COLO668 (cell line): ENCODE measurements around the gene FABP3.

ENCODE experiments used
- DNase-seq: peaks from one replicate; lab custom pipeline; 2025; ENCODE audit not compliant: unreplicated experiment; lab: John Stamatoyannopoulos, UW

Gene FABP3

GRCh38 chr1:31373056-31373896, at the start of gene FABP3:
Gene FABP3 (minus strand): TSS chr1:31373076. CDS start chr1:31373014, 62 bp downstream.
- no peak for DNase-seq

- peak; percentile 59 for DNase-seq
Measured at GRCh38 chr1:31421371-31422040, 48.6 kb upstream of the FABP3 start.

GRCh38 chr1:31420716-31421115, 47.8 kb upstream of the FABP3 start:
- DNase-seq, result no peak

- DNase-seq, result no peak
Measured at GRCh38 chr1:31418626-31419323, 45.9 kb upstream of the FABP3 start.

- no peak for DNase-seq
Measured at GRCh38 chr1:31417148-31417547, 44.3 kb upstream of the FABP3 start.

- no peak for DNase-seq
Measured at GRCh38 chr1:31416101-31416736, 43.3 kb upstream of the FABP3 start.

- no peak for DNase-seq
Measured at GRCh38 chr1:31415658-31416057, 42.8 kb upstream of the FABP3 start.

- no peak for DNase-seq
Measured at GRCh38 chr1:31414980-31415370, 42.1 kb upstream of the FABP3 start.

- peak; percentile 89 for DNase-seq
Measured at GRCh38 chr1:31413405-31414001, 40.6 kb upstream of the FABP3 start.

- peak; percentile 96 for DNase-seq
Measured at GRCh38 chr1:31412732-31413404, 40.0 kb upstream of the FABP3 start, which contains the start of gene SERINC2. Gene SERINC2 (plus strand): TSS chr1:31413213. CDS start chr1:31413266, 53 bp downstream.

GRCh38 chr1:31412205-31412604, 39.3 kb upstream of the FABP3 start:
- DNase-seq, result no peak

- DNase-seq, result no peak
Measured at GRCh38 chr1:31410871-31411270, 38.0 kb upstream of the FABP3 start.

GRCh38 chr1:31409946-31410858, 37.3 kb upstream of the FABP3 start:
- no peak for DNase-seq

- no peak for DNase-seq
Measured at GRCh38 chr1:31408788-31409318, 36.0 kb upstream of the FABP3 start.

- DNase-seq, result no peak
Measured at GRCh38 chr1:31407029-31407626, 34.3 kb upstream of the FABP3 start.

GRCh38 chr1:31405578-31406245, 32.8 kb upstream of the FABP3 start:
- DNase-seq, result no peak

GRCh38 chr1:31401241-31401640, 28.4 kb upstream of the FABP3 start:
- no peak for DNase-seq

- no peak for DNase-seq
Measured at GRCh38 chr1:31400393-31400792, 27.5 kb upstream of the FABP3 start.
